RWPE2 (cell line): ENCODE measurements around the gene GPR68.

ENCODE experiments used
- ATAC-seq: fragments of 200-7000 bp; cut with Tn5 transposase; 3 replicates; pipeline ENCODE4 v1.9.1; 2021; ENCODE audit warnings: low read depth
- DNase-seq: peaks from one replicate; pipeline ENCODE4 v3.0.0-alpha.2; 2020; ENCODE audit warnings: low spot score
- H3K27ac ChIP-seq: fragments of 450-650 bp; 2 replicates; pipeline ENCODE4 v1.5.1; 2017; ENCODE audit warnings: mild to moderate bottlenecking; ENCODE audit not compliant: poor library complexity, severe bottlenecking
- H3K27me3 ChIP-seq: fragments of 250-450 bp; sonication (Bioruptor Pico); 2 replicates; pipeline ENCODE4 v1.5.1; 2021; ENCODE audit warnings: mild to moderate bottlenecking, moderate library complexity; ENCODE audit not compliant: insufficient read depth, poor library complexity, severe bottlenecking
- H3K36me3 ChIP-seq: fragments of 250-450 bp; sonication (Bioruptor Pico); 2 replicates; pipeline ENCODE4 v1.5.1; 2020; ENCODE audit warnings: low read depth, mild to moderate bottlenecking, moderate library complexity
- H3K4me1 ChIP-seq: fragments of 250-450 bp; sonication (Bioruptor Pico); 2 replicates; pipeline ENCODE4 v1.5.1; 2021; ENCODE audit warnings: mild to moderate bottlenecking, moderate library complexity; ENCODE audit not compliant: insufficient read depth, poor library complexity, severe bottlenecking
- H3K4me3 ChIP-seq: fragments of 250-450 bp; sonication (Bioruptor Pico); 2 replicates; pipeline ENCODE4 v1.5.1; 2021; ENCODE audit warnings: mild to moderate bottlenecking, moderate library complexity; ENCODE audit not compliant: severe bottlenecking
- H3K9me3 ChIP-seq: fragments of 250-450 bp; sonication (Bioruptor Pico); 2 replicates; pipeline ENCODE4 v1.5.1; 2021; ENCODE audit warnings: mild to moderate bottlenecking, moderate library complexity; ENCODE audit not compliant: severe bottlenecking
- TF ChIP-seq, protein P1 (sequence below): fragments of 450-650 bp; IDR thresholded peaks from one replicate; pipeline ENCODE4 v1.5.1; 2017; ENCODE audit warnings: mild to moderate bottlenecking, moderate library complexity; ENCODE audit not compliant: poor library complexity, severe bottlenecking

Gene GPR68

DNA sequence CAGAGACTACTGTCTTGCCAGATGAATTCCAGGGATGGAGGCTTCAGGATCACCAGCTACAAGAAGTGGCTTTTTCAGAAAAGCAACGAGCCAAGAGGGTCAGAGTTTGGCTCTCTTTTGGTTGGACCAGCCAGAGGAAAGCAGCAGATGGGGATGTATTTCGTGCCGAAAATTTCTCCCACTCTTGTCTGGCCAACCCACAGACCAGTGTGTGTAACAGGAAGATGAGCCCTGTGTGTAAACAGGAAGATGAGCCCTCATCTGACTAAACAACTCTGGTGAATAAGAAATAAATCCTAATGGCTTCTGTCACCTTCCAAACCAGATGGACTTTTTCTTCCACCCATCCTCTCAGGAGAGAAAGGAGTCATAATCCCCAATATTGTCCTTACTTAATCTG is 13.1 kb downstream of the GPR68 start:
- DNase-seq (no peak), ATAC-seq (no peak)
- Histone ChIP-seq H3K27ac (no peak overlapping the region), H3K27me3 (no peaks in the 10 kb centered on the region), H3K4me3 (no peak overlapping the region), H3K4me1 (peaks cover 9% of the 10 kb centered on the region), H3K36me3 (no peaks in the 10 kb centered on the region), H3K9me3 (no peaks in the 10 kb centered on the region)
- TF ChIP-seq, protein P1, sequence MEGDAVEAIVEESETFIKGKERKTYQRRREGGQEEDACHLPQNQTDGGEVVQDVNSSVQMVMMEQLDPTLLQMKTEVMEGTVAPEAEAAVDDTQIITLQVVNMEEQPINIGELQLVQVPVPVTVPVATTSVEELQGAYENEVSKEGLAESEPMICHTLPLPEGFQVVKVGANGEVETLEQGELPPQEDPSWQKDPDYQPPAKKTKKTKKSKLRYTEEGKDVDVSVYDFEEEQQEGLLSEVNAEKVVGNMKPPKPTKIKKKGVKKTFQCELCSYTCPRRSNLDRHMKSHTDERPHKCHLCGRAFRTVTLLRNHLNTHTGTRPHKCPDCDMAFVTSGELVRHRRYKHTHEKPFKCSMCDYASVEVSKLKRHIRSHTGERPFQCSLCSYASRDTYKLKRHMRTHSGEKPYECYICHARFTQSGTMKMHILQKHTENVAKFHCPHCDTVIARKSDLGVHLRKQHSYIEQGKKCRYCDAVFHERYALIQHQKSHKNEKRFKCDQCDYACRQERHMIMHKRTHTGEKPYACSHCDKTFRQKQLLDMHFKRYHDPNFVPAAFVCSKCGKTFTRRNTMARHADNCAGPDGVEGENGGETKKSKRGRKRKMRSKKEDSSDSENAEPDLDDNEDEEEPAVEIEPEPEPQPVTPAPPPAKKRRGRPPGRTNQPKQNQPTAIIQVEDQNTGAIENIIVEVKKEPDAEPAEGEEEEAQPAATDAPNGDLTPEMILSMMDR: no peak

DNA sequence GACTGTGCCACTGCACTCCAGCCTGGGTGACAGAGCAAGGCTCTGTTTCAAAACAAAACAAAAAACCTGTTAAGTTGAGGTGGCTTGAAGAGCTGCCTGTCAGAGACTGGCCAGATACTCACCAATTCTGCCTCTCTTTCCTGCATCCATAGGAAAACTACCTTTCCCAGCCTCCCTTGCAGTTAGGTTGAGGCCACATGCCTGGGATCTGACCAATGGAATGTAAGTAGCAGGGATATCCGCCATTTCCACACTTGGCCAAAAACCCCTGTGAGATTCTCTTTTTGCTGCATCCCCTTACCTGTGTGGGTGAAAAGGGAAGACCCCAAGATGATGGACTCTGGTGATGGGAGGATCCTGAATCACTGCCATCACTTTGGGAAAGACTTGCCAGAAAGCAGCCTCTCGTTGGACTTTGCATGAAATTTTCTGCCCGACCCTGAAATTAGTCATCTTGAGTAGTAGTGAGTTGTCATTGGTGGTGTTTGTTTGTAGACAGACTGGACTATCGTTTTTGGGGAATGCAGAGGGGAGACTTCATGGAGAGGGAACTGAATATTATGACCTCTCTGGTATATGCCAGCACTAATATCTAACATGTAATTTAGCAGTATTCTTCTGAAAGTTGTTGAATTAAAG is 14.0 kb downstream of the GPR68 start:
- H3K27ac ChIP-seq: peak overlapping the region; percentile 22
- H3K9me3 ChIP-seq: no peaks in the 10 kb centered on the region
- no peaks in the 10 kb centered on the region for H3K36me3 ChIP-seq
- H3K4me1 ChIP-seq: peaks cover 9% of the 10 kb centered on the region
- TF ChIP-seq, protein P1: no peak
- DNase-seq: no peak
- peak; percentile 31; the same call in 1 of the 3 replicates for ATAC-seq
- H3K4me3 ChIP-seq: no peak overlapping the region
- no peaks in the 10 kb centered on the region for H3K27me3 ChIP-seq

DNA sequence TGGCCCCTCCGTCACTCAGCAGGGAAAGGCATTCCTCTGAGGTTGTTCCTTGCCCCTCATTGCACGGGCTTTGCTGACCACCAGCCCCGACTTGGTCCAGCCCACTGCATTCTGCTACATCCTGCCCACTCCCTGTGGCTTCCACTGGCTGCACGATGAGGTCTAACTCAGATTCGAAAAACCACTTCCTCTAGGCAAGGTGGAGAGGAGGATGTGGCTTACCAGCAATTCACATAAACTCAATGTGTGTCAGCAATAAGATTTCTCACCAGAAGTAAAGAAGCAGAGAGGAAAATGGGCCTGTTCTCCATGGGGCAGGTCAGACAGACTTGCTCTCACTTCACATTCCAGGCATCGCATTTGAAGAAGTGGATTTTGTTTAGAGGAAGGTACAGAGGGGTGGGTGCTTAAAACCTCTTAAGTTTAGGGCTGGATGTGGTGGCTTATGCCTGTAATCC is 14.7 kb downstream of the GPR68 start:
- H3K27ac ChIP-seq: peak overlapping the region; percentile 22
- peak; percentile 27; the same call in 1 of the 3 replicates for ATAC-seq
- DNase-seq: no peak

DNA sequence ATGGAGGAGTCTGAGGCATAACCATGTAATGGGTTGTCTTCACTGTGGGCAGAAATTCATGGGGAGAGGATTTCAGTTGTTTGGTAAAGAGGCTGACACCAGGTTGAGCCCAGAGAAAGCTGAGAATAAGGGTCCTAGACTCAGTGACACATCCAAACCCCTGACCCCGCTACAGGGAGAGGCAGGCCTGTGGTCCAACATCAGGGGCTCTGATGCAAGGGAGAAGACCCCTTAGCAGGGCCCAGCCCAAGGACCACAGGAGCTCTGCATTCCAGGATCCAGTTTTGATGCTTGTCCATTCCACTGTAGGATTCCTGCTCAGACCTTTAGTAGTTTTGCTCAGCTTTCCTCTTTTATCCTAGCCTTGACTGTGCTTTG is 15.5 kb downstream of the GPR68 start:
- Histone ChIP-seq H3K4me3 (no peak overlapping the region), H3K9me3 (no peaks in the 10 kb centered on the region), H3K4me1 (peaks cover 9% of the 10 kb centered on the region), H3K27me3 (no peaks in the 10 kb centered on the region), H3K27ac (no peak overlapping the region), H3K36me3 (no peaks in the 10 kb centered on the region)
- ATAC-seq: no peak
- DNase-seq: no peak
- TF ChIP-seq, protein P1: no peak

More for the DNA sequence above, 14.7 kb downstream of the GPR68 start:
- Histone ChIP-seq H3K36me3 (no peaks in the 10 kb centered on the region), H3K4me3 (no peak overlapping the region), H3K4me1 (peaks cover 9% of the 10 kb centered on the region), H3K9me3 (no peaks in the 10 kb centered on the region), H3K27me3 (no peaks in the 10 kb centered on the region)
- TF ChIP-seq, protein P1: no peak
